ENCODE results near the gene EXPH5. TPM values are rescaled to one million over a fixed set of nuclear protein-coding genes. Genes with fewer than 3 reads are reported as not detected.

EXPH5 gene
- 5.4 TPM in 2 replicates for total RNA-seq

GRCh38 chr11:108593214-108593922, at the start of gene EXPH5:
Gene EXPH5, minus strand, starts transcription at chr11:108593768. Its CDS starts 232 bp downstream, at chr11:108593536.

GRCh38 chr11:108498046-108498815, 95.3 kb downstream of the EXPH5 start, which contains the start of gene POGLUT3:
Gene POGLUT3, minus strand, starts transcription at chr11:108498384. Its CDS starts 18 bp downstream, at chr11:108498366.

GRCh38 chr11:108467091-108467823, 126.3 kb downstream of the EXPH5 start, which contains the start of gene C11orf65:
Gene C11orf65, minus strand, starts transcription at chr11:108467529. Its CDS starts 5,970 bp downstream, at chr11:108461559.

Other genes with a start within 250 kb of the EXPH5 start
- 0.23 and 1.1 TPM in 2 replicates for gene C11orf65, start 126.2 kb downstream of the EXPH5 start, total RNA-seq
- gene POGLUT3, start 95.4 kb downstream of the EXPH5 start, total RNA-seq, result 9.9 and 10.8 TPM in 2 replicates
- gene DDX10, start 71.3 kb upstream of the EXPH5 start, total RNA-seq, result 21.9 and 22.0 TPM in 2 replicates

Measured in hair follicular keratinocyte (primary cell).